GM18511 (cell line): ENCODE results near the gene PROX2.

Experiments used
- ATAC-seq: cut with Tn5 transposase; IDR thresholded peaks from one replicate; pipeline ENCODE4 v1.9.1; 2021; ENCODE audit warnings: mild to moderate bottlenecking, moderate library complexity; ENCODE audit not compliant: unreplicated experiment

Gene PROX2

GRCh38 chr14:74879427-74880182 lies 3.7 kb upstream of the PROX2 start:
- ATAC-seq: no peak

- ATAC-seq: no peak
These were observed 741 bp downstream of the PROX2 start for GRCh38 chr14:74875204-74875603.

- ATAC-seq: no peak
These were observed 4.1 kb downstream of the PROX2 start for GRCh38 chr14:74871819-74872218.

GRCh38 chr14:74868739-74869138 lies 7.2 kb downstream of the PROX2 start:
- ATAC-seq: no peak

GRCh38 chr14:74867673-74868072 lies 8.3 kb downstream of the PROX2 start:
- no peak for ATAC-seq

- ATAC-seq: no peak
These were observed 9.1 kb downstream of the PROX2 start for GRCh38 chr14:74866708-74867389.

- no peak for ATAC-seq
These were observed 10.8 kb downstream of the PROX2 start for GRCh38 chr14:74865156-74865555.

- no peak for ATAC-seq
These were observed 11.7 kb downstream of the PROX2 start for GRCh38 chr14:74864198-74864597.

GRCh38 chr14:74863274-74863673 lies 12.7 kb downstream of the PROX2 start:
- no peak for ATAC-seq

- ATAC-seq: no peak
These were observed 14.2 kb downstream of the PROX2 start for GRCh38 chr14:74861734-74862090.

GRCh38 chr14:74860899-74861733 lies 14.8 kb downstream of the PROX2 start:
- ATAC-seq: no peak

GRCh38 chr14:74859757-74860552 lies 16.0 kb downstream of the PROX2 start:
- ATAC-seq: no peak

- no peak for ATAC-seq
These were observed 17.9 kb downstream of the PROX2 start for GRCh38 chr14:74858022-74858421.

- no peak for ATAC-seq
These were observed 19.6 kb downstream of the PROX2 start for GRCh38 chr14:74856366-74856765.

GRCh38 chr14:74855945-74856344 lies 20.0 kb downstream of the PROX2 start:
- no peak for ATAC-seq

- no peak for ATAC-seq
These were observed 20.9 kb downstream of the PROX2 start for GRCh38 chr14:74855021-74855420.

GRCh38 chr14:74853581-74853980 lies 22.4 kb downstream of the PROX2 start:
- ATAC-seq: no peak

GRCh38 chr14:74852922-74853530 lies 22.9 kb downstream of the PROX2 start:
- no peak for ATAC-seq

GRCh38 chr14:74848768-74849167 lies 27.2 kb downstream of the PROX2 start:
- no peak for ATAC-seq

- no peak for ATAC-seq
These were observed 28.8 kb downstream of the PROX2 start for GRCh38 chr14:74846968-74847665.
